ENCODE results near the gene COL23A1.

The COL23A1 gene

GRCh38 chr5:178248750-178249149, 341.4 kb downstream of the COL23A1 start:
- no peak for DNase-seq

- no peak for DNase-seq
Measured at GRCh38 chr5:178247481-178248456, 342.4 kb downstream of the COL23A1 start.

GRCh38 chr5:178246624-178247279, 343.4 kb downstream of the COL23A1 start:
- no peak for DNase-seq

DNA sequence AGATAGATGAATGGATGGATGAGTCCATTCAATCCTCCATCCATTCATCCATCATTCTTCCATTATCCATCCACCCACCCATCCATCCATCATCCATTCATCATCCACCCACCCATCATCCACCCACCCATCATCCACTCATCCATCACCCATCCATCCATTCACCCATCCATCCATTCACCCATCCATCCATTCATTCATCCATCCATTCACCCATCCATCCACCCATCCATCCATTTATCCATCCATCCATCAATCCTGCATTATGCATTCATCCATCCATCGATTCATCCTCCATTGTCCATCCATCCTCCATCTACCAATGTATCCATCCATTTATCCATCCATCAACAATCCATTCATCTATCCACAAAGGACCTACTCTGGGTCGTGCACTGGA, 344.8 kb downstream of the COL23A1 start:
- DNase-seq = no peak

DNA sequence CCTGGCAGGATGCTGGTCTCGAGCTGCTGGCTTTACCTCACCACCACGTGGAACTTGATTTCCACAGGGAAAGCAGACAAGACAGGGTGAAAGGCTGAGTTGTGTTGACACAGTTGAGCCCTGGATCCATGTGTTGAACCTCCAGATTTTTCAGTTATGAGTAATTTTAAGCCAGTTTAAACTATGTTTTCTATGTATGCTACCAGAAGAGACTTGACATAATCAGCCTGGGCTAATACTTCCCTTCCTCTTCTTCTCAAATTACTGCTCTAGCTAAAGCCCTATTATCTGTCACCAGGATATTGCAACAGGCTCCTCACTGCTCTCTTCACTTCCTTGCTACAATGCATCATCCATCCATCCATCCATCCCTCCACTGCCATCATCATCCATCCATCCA, 345.6 kb downstream of the COL23A1 start:
- no peak for DNase-seq

- DNase-seq = no peak
Measured at GRCh38 chr5:178242416-178242815, 347.8 kb downstream of the COL23A1 start.

DNA sequence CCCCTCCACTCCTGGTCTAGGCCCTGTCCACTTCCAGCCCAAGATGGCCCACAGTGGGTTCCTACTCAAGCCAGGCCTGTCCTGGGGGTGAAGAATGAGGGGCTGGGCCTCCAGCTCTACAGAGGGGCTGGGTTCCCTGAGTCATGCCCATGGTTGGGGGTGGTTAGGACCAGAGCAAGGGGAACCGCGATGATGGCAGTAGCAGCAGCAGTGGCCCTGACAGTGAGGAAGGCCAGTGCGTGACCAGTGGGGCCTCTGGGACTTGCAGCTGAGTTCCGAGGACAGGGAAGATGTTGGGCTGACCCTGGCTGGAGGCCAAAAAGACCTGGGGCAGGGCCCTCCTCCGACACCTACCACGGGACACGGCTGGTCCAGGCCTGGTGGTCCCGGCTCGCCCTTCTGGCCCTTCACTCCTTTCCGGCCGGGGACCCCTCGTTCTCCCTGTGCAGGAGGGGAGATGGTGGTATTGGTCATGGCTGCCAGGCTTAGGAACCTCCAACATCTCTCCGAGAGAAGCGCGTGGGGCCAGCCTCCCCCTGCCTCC, 348.4 kb downstream of the COL23A1 start:
- no peak for DNase-seq

- no peak for DNase-seq
Measured at GRCh38 chr5:178241231-178241663, 348.9 kb downstream of the COL23A1 start.

DNA sequence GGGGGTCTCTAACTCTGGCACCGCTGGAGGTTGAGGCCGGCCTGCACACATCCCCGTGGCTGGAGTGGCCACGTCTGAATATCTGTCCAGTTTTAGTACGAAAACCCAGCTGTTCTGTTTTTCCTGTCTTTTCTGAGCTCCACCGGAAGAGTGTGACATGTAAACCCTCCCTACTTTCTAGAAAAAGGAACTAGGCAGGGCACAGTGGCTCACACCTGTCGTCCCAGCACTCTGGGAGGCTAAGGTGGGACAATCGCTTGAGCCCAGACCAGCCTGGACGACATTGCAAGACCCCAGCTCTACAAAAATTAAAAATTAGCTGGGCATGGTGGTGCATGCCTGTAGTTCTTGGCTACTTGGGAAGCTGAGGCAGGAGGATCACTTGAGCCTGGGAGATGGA, 349.4 kb downstream of the COL23A1 start:
- no peak for DNase-seq

DNA sequence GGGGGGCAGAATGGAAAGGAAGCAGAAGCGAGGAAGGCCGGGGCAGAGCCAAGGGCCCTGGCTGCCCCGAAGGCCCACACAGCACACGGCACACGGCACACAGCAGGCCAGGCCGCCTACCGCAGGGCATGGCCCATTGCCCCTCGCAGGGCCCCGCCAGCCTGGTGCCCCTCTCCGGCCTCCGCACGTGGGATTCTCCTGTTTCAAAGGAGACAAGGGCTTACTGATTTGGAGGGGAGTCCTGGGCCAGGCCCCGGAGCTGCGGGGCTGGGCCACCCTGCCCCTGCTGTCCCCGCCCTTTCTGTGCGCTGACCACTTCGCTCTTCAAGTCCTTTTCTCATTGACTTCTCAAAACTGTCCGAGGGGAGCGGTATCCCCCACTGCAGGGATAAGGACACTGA, 349.9 kb downstream of the COL23A1 start:
- DNase-seq = no peak

GRCh38 chr5:178239626-178240301, 350.4 kb downstream of the COL23A1 start:
- DNase-seq = peak; percentile 36

- DNase-seq = peak; percentile 34
Measured at GRCh38 chr5:178238711-178239592, 351.2 kb downstream of the COL23A1 start.

DNA sequence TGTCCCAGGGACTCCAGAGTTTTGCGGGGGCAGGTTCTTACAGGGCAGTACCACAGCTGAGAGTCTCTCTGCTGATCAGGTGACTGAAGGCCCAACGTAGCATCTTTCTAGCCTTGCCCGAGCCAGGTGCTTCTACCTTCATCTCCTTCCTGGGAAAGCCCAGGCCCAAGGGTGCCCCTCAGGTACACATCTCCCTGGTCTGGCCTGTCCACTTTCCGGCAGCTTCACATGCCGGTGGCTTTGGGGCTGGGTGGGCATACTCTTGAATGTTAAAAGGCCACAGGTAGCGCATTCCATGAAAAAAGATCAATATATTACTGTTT, 351.9 kb downstream of the COL23A1 start:
- DNase-seq = no peak

DNA sequence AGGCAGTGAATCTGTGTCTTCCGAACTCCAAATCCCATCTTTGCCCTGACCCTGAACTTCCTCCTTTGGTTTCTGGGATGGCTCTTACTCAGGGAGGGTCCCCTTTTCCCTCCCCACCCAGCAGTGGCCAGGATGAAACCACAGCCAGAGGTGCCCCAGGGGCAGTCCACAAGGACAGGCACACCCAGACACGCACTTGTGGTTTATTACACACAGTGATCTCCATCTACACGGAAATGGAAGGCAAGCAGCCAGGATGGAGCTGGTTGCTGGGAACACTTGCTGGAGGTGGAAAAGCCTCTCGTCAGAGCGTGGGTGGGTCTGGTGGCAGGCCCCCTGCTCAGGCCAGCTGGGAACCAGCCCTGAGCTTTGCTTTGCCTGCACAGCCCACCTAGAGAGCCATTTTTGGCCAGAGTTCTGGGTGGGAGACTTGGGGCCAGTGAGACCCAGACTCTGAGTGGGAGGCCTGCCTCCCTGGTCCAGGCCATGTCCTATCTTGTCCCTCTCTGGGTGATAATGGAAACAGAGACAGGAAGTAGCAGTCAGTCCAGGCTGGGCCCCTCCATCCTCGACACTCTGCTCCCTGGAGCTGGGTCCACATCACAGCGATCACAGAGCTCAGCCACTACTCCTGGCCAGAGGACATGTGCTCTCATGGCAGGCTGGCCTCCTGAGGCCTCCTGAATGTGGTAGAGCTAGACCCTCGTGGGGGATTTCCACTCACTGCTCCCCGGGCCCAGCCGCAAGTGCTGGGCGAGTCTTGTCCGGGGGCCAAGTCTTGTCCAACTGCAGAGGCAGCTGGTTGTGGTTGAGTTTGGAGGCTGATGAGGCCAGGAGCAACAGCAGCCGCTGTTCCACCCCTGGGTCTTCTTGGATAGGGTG, 352.5 kb downstream of the COL23A1 start:
- no peak for DNase-seq

GRCh38 chr5:178236679-178237078, 353.5 kb downstream of the COL23A1 start:
- no peak for DNase-seq

GRCh38 chr5:178236126-178236525, 354.1 kb downstream of the COL23A1 start:
- no peak for DNase-seq

DNA sequence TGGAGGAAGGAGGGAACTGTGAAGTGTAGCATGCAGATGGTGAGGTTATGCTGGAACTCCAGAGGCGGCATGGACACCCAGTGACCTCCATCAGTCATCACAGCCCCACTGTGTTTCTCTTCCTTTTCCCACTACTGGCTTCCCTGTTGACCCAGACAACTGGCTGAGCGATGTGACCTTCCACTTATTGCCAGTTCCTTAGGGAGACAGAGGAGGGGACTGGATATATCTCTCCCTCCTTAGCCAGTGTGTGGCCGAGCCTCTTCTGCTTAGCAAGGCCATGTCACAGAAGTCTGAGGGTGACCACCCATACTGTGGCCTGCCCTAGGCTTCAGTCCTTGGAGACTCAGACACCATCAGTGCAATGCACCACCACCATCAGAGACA, 354.6 kb downstream of the COL23A1 start:
- no peak for DNase-seq

DNA sequence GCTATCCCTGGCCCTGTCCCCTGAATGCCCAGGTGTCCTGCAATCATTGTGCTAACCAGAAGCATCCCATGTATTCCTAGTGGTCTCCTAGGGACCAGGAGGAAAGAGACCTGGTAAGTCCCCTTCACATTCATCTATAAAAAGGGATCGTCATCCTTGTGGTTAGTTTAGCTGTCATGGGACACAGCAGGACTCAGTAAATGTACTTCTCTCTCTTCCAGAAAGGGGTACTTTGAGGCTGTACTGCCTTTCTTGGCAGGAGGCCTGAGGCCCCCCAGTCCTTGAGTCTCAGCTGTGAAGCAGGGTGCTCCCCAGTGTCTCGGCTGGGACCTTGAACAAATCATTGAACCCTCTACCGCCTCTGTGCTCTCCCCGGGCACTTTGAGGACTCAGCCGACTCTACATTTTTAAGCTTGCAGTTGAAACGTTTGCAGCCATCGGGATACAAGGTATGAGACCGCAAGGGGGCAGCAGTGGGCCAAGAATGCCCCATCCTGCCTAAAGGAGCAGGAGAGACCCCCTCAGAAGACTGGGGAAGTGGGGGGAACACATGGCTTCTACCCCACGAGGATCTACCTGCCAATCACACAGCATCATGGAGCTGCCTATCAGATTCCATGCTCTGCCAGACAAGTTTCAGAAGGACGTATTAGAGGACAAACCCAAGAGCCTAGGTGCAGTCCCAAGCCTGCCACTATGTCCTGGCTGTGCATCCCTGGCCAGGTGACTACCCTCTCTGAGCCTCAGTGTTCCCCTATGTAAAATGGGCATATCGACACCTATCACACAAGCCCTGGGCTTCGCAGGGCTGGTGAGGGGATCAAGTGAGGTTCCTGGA, 355.2 kb downstream of the COL23A1 start:
- DNase-seq = peak; percentile 76

- DNase-seq = no peak
Measured at GRCh38 chr5:178234121-178234749, 356.0 kb downstream of the COL23A1 start.

GRCh38 chr5:178232920-178233429, 357.2 kb downstream of the COL23A1 start:
- no peak for DNase-seq
